ENCODE results near the gene SSC5D.

Gene SSC5D

GRCh38 chr19:55476100-55476775, 12.0 kb upstream of the SSC5D start, which contains the start of gene ZNF628:
Gene ZNF628, plus strand, starts transcription at chr19:55476617. Its CDS starts 3,294 bp downstream, at chr19:55479911.
- Histone ChIP-seq H3K4me3 (ENCODE audit: insufficient read length, low read depth) (peak within 1 kb of the TSS; percentile 56), H3K9ac (ENCODE audit: insufficient read length, low read depth) (peak within 1 kb of the TSS; percentile 62), H3K9me3 (ENCODE audit: insufficient read depth, low read length) (no peaks in the 10 kb centered on the region), H3K36me3 (ENCODE audit: insufficient read depth, insufficient read length, low read length) (no peaks in the 10 kb centered on the region), H3K4me1 (ENCODE audit: insufficient read depth, insufficient read length) (peaks cover 17% of the 10 kb centered on the region), H3K27me3 (ENCODE audit: insufficient read depth, insufficient read length) (peaks cover under 1% of the 10 kb centered on the region)
- TF ChIP-seq SUZ12 (IDR thresholded peaks at IDR 0.05; ENCODE audit: extremely low read depth, insufficient read depth, insufficient read length) (no peak), YY1 (IDR thresholded peaks at IDR 0.05; ENCODE audit: insufficient read depth, insufficient read length) (no peak)
- peak; percentile 96 for DNase-seq (ENCODE audit: low read depth, low spot score)

DNA sequence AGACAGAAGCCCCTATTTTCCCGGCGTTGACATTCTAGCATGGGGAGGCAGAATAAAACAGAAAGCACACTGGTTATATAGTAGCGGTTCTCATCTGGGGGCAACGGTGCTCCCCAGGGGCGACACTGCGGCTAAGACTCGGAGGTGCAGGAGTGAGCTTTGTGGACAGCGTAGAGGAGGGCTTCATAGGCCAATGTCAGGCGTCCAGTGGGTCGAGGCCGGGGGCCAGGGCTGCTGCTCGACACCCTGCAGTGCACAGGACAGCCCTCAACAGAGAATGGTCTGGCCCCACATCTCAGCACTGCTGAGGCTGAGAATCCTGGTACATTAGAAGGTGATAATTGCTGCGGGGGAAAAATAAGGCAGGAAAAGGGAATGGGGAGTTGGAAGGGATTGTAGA, 10.3 kb upstream of the SSC5D start:
- H3K4me3 ChIP-seq (ENCODE audit: insufficient read length, low read depth), result no peak overlapping the region
- no peak for TF ChIP-seq ZNF274 (IDR thresholded peaks at IDR 0.05; ENCODE audit: low read depth, low read length)
- TF ChIP-seq YY1 (IDR thresholded peaks at IDR 0.05; ENCODE audit: insufficient read depth, insufficient read length), result no peak
- no peak for TF ChIP-seq SUZ12 (IDR thresholded peaks at IDR 0.05; ENCODE audit: extremely low read depth, insufficient read depth, insufficient read length)
- DNase-seq (ENCODE audit: low read depth, low spot score), result no peak
- no peaks in the 10 kb centered on the region for H3K27me3 ChIP-seq (ENCODE audit: insufficient read depth, insufficient read length)
- peaks cover 14% of the 10 kb centered on the region for H3K4me1 ChIP-seq (ENCODE audit: insufficient read depth, insufficient read length)
- H3K9ac ChIP-seq (ENCODE audit: insufficient read length, low read depth), result no peak overlapping the region
- H3K9me3 ChIP-seq (ENCODE audit: insufficient read depth, low read length), result no peaks in the 10 kb centered on the region
- H3K36me3 ChIP-seq (ENCODE audit: insufficient read depth, insufficient read length, low read length), result peaks cover 4% of the 10 kb centered on the region

DNA sequence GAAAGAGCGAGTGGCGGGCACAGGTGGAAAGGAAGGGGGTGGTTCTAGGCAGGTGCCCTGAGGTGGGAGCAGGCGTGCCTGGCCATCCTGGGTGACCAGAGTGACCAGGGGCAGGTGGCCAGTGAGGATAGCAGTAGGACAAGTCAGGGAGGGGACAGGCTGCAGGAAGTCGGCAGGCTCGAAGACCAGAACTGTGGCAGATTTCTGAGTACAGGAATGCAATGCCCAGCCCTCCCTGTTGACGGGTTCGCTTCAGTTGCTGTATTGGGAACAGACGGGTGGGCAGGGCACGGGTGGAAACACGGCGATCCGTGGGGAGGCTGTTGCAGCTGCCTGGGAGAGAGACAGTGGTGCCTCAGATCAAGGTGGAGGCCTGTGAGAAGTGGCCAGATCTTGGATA, 9.9 kb upstream of the SSC5D start:
- TF ChIP-seq YY1 (IDR thresholded peaks at IDR 0.05; ENCODE audit: insufficient read depth, insufficient read length) (no peak), SUZ12 (IDR thresholded peaks at IDR 0.05; ENCODE audit: extremely low read depth, insufficient read depth, insufficient read length) (no peak), ZNF274 (IDR thresholded peaks at IDR 0.05; ENCODE audit: low read depth, low read length) (no peak)

GRCh38 chr19:55479045-55479444, 9.2 kb upstream of the SSC5D start:
- no peaks in the 10 kb centered on the region for H3K9me3 ChIP-seq (ENCODE audit: insufficient read depth, low read length)
- H3K4me3 ChIP-seq (ENCODE audit: insufficient read length, low read depth), result no peak overlapping the region
- TF ChIP-seq SUZ12 (IDR thresholded peaks at IDR 0.05; ENCODE audit: extremely low read depth, insufficient read depth, insufficient read length) (no peak), YY1 (IDR thresholded peaks at IDR 0.05; ENCODE audit: insufficient read depth, insufficient read length) (no peak), ZNF274 (IDR thresholded peaks at IDR 0.05; ENCODE audit: low read depth, low read length) (no peak)
- peaks cover 6% of the 10 kb centered on the region for H3K36me3 ChIP-seq (ENCODE audit: insufficient read depth, insufficient read length, low read length)
- H3K27me3 ChIP-seq (ENCODE audit: insufficient read depth, insufficient read length), result no peaks in the 10 kb centered on the region
- H3K4me1 ChIP-seq (ENCODE audit: insufficient read depth, insufficient read length), result peaks cover 12% of the 10 kb centered on the region
- peak overlapping the region; percentile 10 for H3K9ac ChIP-seq (ENCODE audit: insufficient read length, low read depth)
- no peak for DNase-seq (ENCODE audit: low read depth, low spot score)

More for the DNA sequence above, 9.9 kb upstream of the SSC5D start:
- peaks cover 4% of the 10 kb centered on the region for H3K36me3 ChIP-seq (ENCODE audit: insufficient read depth, insufficient read length, low read length)
- no peak for DNase-seq (ENCODE audit: low read depth, low spot score)
- no peak overlapping the region for H3K4me3 ChIP-seq (ENCODE audit: insufficient read length, low read depth)
- H3K4me1 ChIP-seq (ENCODE audit: insufficient read depth, insufficient read length), result peaks cover 14% of the 10 kb centered on the region
- H3K27me3 ChIP-seq (ENCODE audit: insufficient read depth, insufficient read length), result no peaks in the 10 kb centered on the region
- H3K9me3 ChIP-seq (ENCODE audit: insufficient read depth, low read length), result no peaks in the 10 kb centered on the region
- peak overlapping the region; percentile 21 for H3K9ac ChIP-seq (ENCODE audit: insufficient read length, low read depth)

DNA sequence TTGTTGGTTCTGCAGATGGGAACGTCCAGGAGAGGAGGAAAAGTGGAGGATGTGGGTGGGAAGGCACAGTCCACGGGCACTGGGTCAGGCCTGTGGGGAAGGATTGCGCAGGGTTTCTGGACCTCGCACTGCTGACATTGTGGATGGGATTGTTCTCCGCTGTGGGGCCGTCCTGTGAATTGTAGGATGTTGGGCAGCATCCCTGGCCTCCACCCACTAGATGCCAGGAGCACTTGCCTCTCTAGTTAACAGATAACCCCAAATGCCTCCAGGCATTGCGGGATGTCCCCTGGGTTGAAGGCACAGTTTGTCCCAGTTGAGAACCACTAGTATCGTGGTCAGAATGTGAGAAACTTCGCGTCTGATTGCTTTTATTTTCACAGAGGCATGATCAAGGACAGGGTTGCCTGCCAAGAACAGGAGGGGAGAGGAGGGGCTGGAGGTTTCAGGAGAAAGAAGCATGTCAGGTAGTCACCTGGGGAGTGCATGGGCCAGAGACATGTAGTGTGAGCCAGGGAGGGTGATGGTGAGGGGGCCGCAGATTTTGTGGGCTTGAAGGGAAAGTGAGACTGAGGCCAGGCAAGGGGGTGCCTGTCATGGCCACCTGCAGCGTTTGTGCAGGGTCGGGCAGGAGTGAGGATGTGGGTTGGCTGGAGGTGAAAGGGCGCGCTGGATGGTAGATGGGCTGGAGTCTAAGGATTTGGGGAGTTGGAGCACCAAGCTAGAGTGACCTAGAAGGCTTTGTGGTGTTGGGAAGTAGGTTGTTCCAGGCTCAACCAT, 8.6 kb upstream of the SSC5D start:
- Histone ChIP-seq H3K4me1 (ENCODE audit: insufficient read depth, insufficient read length) (peaks cover 8% of the 10 kb centered on the region), H3K9ac (ENCODE audit: insufficient read length, low read depth) (peak overlapping the region; percentile 10), H3K36me3 (ENCODE audit: insufficient read depth, insufficient read length, low read length) (peaks cover 6% of the 10 kb centered on the region), H3K4me3 (ENCODE audit: insufficient read length, low read depth) (no peak overlapping the region), H3K9me3 (ENCODE audit: insufficient read depth, low read length) (no peaks in the 10 kb centered on the region), H3K27me3 (ENCODE audit: insufficient read depth, insufficient read length) (no peaks in the 10 kb centered on the region)
- no peak for DNase-seq (ENCODE audit: low read depth, low spot score)
- TF ChIP-seq YY1 (IDR thresholded peaks at IDR 0.05; ENCODE audit: insufficient read depth, insufficient read length) (no peak), SUZ12 (IDR thresholded peaks at IDR 0.05; ENCODE audit: extremely low read depth, insufficient read depth, insufficient read length) (no peak), ZNF274 (IDR thresholded peaks at IDR 0.05; ENCODE audit: low read depth, low read length) (no peak)

DNA sequence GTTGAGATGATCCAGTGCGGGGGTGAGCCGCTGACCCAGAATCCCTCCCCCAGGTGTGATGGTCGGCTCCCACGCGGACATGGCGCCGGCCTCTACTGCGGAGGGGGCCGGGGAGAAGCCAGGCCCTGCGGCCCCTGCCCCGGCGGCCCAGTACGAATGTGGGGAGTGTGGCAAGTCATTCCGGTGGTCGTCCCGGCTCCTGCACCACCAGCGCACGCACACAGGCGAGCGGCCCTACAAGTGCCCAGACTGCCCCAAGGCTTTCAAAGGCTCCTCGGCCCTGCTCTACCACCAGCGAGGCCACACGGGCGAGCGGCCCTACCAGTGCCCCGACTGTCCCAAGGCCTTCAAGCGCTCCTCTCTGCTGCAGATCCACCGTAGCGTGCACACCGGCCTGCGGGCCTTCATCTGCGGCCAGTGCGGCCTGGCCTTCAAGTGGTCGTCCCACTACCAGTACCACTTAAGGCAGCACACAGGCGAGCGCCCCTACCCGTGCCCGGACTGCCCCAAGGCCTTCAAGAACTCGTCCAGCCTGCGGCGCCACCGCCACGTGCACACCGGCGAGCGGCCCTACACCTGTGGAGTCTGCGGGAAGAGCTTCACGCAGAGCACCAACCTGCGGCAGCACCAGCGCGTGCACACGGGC, 7.0 kb upstream of the SSC5D start:
- Histone ChIP-seq H3K36me3 (ENCODE audit: insufficient read depth, insufficient read length, low read length) (peaks cover 12% of the 10 kb centered on the region), H3K9ac (ENCODE audit: insufficient read length, low read depth) (no peak overlapping the region), H3K27me3 (ENCODE audit: insufficient read depth, insufficient read length) (no peaks in the 10 kb centered on the region), H3K4me3 (ENCODE audit: insufficient read length, low read depth) (no peak overlapping the region), H3K9me3 (ENCODE audit: insufficient read depth, low read length) (no peaks in the 10 kb centered on the region), H3K4me1 (ENCODE audit: insufficient read depth, insufficient read length) (peaks cover 7% of the 10 kb centered on the region)
- no peak for DNase-seq (ENCODE audit: low read depth, low spot score)
- TF ChIP-seq SUZ12 (IDR thresholded peaks at IDR 0.05; ENCODE audit: extremely low read depth, insufficient read depth, insufficient read length) (no peak), YY1 (IDR thresholded peaks at IDR 0.05; ENCODE audit: insufficient read depth, insufficient read length) (no peak), ZNF274 (IDR thresholded peaks at IDR 0.05; ENCODE audit: low read depth, low read length) (no peak)

- H3K27me3 ChIP-seq (ENCODE audit: insufficient read depth, insufficient read length), result no peaks in the 10 kb centered on the region
- no peak overlapping the region for H3K9ac ChIP-seq (ENCODE audit: insufficient read length, low read depth)
- H3K36me3 ChIP-seq (ENCODE audit: insufficient read depth, insufficient read length, low read length), result peaks cover 13% of the 10 kb centered on the region
- TF ChIP-seq SUZ12 (IDR thresholded peaks at IDR 0.05; ENCODE audit: extremely low read depth, insufficient read depth, insufficient read length) (no peak), ZNF274 (IDR thresholded peaks at IDR 0.05; ENCODE audit: low read depth, low read length) (no peak), YY1 (IDR thresholded peaks at IDR 0.05; ENCODE audit: insufficient read depth, insufficient read length) (no peak)
- no peaks in the 10 kb centered on the region for H3K9me3 ChIP-seq (ENCODE audit: insufficient read depth, low read length)
- no peak overlapping the region for H3K4me3 ChIP-seq (ENCODE audit: insufficient read length, low read depth)
- peaks cover 12% of the 10 kb centered on the region for H3K4me1 ChIP-seq (ENCODE audit: insufficient read depth, insufficient read length)
- DNase-seq (ENCODE audit: low read depth, low spot score), result no peak
Measured at GRCh38 chr19:55481794-55482155, 6.5 kb upstream of the SSC5D start.

Measured in NT2/D1 (cell line).